OCI-LY7 (cell line): Measurements from ENCODE around the gene TJP1.

Experiments
- CTCF ChIP-seq: fragments of 200-600 bp; sonication (generic); conservative IDR thresholded peaks from 2 replicates; pipeline ENCODE4 v1.5.1; 2014; ENCODE audit warnings: mild to moderate bottlenecking, antibody characterized with exemption, low read length, moderate library complexity, mixed read lengths
- EZH2phosphoT487 ChIP-seq: fragments of 200-600 bp; sonication (generic); IDR thresholded peaks from 2 replicates; pipeline ENCODE4 v1.6.1; 2018; ENCODE audit warnings: low read depth, borderline replicate concordance, mild to moderate bottlenecking, mixed run types, antibody characterized with exemption, low read length, moderate library complexity, mixed read lengths

- TF ChIP-seq CTCF (no peak), EZH2phosphoT487 (no peak)
Measured at GRCh38 chr15:29871401-29871800, 49.1 kb upstream of the TJP1 start.
